Measurements from ENCODE around the gene SLC27A1.

The SLC27A1 gene

GRCh38 chr19:17451820-17452219, 18.5 kb upstream of the SLC27A1 start:
- no CpG with 5 or more reads among the region's 4 CpGs for whole genome bisulfite sequencing, 2 donors (ENCODE audit: extremely low coverage in 2 of 2, insufficient read length in 2 of 2, insufficient replicate concordance in 1 of 2)
- H2AK5ac ChIP-seq (ENCODE audit: low read depth, low read length), result no peak overlapping the region

GRCh38 chr19:17454576-17455071, 15.7 kb upstream of the SLC27A1 start:
- H2AFZ ChIP-seq (ENCODE audit: low read length), result peak overlapping the region; percentile 48
- H3K79me1 ChIP-seq (ENCODE audit: low read depth, low read length), result no peaks in the 10 kb centered on the region
- peak overlapping the region; percentile 78 for H3K18ac ChIP-seq (ENCODE audit: low read length)
- H3K27ac ChIP-seq (replicated peaks; ENCODE audit: low read length), result no peak overlapping the region
- H3K9me3 ChIP-seq (replicated peaks in 1 of 2; ENCODE audit: control insufficient read depth in 2 of 2, insufficient read depth in 1 of 2, low read depth in 1 of 2, low read length in 2 of 2), result no peaks in the 10 kb centered on the region
- H4K8ac ChIP-seq (ENCODE audit: low read depth, low read length), result no peak overlapping the region
- no peak overlapping the region for H3K14ac ChIP-seq (ENCODE audit: low read length)
- WGBS, 2 donors (ENCODE audit: extremely low coverage in 2 of 2, insufficient read length in 2 of 2, insufficient replicate concordance in 1 of 2), result no CpG with 5 or more reads among the region's 13 CpGs
- no peak overlapping the region for H2AK5ac ChIP-seq (ENCODE audit: low read depth, low read length)
- peak overlapping the region; percentile 67 for H2BK15ac ChIP-seq (ENCODE audit: low read length)
- peaks cover 5 to 7% of the 10 kb centered on the region in 2 donors for H3K4me1 ChIP-seq (ENCODE audit: control insufficient read depth in 2 of 2, insufficient read depth in 1 of 2, low read depth in 1 of 2, low read length in 2 of 2)
- no peak overlapping the region for H3K23ac ChIP-seq (ENCODE audit: low read depth, low read length, poor library complexity)
- H3K27me3 ChIP-seq (ENCODE audit: control insufficient read depth in 3 of 3, insufficient read depth in 3 of 3, low read depth in 1 of 3, low read length in 3 of 3), result peaks cover 7 to 40% (median 26%) of the 10 kb centered on the region in 3 experiments
- H3K4me2 ChIP-seq (ENCODE audit: insufficient read depth, low read length, poor library complexity, severe bottlenecking), result peak overlapping the region; percentile 49
- H2BK5ac ChIP-seq (ENCODE audit: low read length), result no peak overlapping the region
- H3K36me3 ChIP-seq (replicated peaks in 1 of 2; ENCODE audit: control insufficient read depth in 2 of 2, insufficient read depth in 2 of 2, low read length in 2 of 2), result no peaks in the 10 kb centered on the region
- H2BK120ac ChIP-seq (ENCODE audit: low read depth, low read length), result no peak overlapping the region
- H4K91ac ChIP-seq (ENCODE audit: low read depth, low read length, poor library complexity), result no peak overlapping the region
- no peak for DNase-seq (ENCODE audit: low spot score)
- no peak overlapping the region for H3K4me3 ChIP-seq (ENCODE audit: low read length in 2 of 2)
- H3K9ac ChIP-seq (ENCODE audit: low read depth, low read length, poor library complexity), result no peak overlapping the region
- H2BK12ac ChIP-seq (ENCODE audit: low read length), result no peak overlapping the region
- H3K4ac ChIP-seq (ENCODE audit: low read length), result no peak overlapping the region

More at GRCh38 chr19:17451820-17452219, 18.5 kb upstream of the SLC27A1 start:
- no peak overlapping the region for H2BK5ac ChIP-seq (ENCODE audit: low read length)
- H3K14ac ChIP-seq (ENCODE audit: low read length), result no peak overlapping the region
- H3K9ac ChIP-seq (ENCODE audit: low read depth, low read length, poor library complexity), result no peak overlapping the region
- H3K27me3 ChIP-seq (ENCODE audit: control insufficient read depth in 3 of 3, insufficient read depth in 3 of 3, low read depth in 1 of 3, low read length in 3 of 3), result peaks cover 7 to 33% (median 23%) of the 10 kb centered on the region in 3 experiments
- H3K79me1 ChIP-seq (ENCODE audit: low read depth, low read length), result no peaks in the 10 kb centered on the region
- H2BK15ac ChIP-seq (ENCODE audit: low read length), result no peak overlapping the region
- no peak overlapping the region for H2BK12ac ChIP-seq (ENCODE audit: low read length)
- no peak overlapping the region for H3K27ac ChIP-seq (replicated peaks; ENCODE audit: low read length)
- H3K4me2 ChIP-seq (ENCODE audit: insufficient read depth, low read length, poor library complexity, severe bottlenecking), result no peak overlapping the region
- no peak overlapping the region for H3K4me3 ChIP-seq (ENCODE audit: low read length in 2 of 2)
- peaks cover 5 to 10% of the 10 kb centered on the region in 2 donors for H3K4me1 ChIP-seq (ENCODE audit: control insufficient read depth in 2 of 2, insufficient read depth in 1 of 2, low read depth in 1 of 2, low read length in 2 of 2)
- no peaks in the 10 kb centered on the region for H3K9me3 ChIP-seq (replicated peaks in 1 of 2; ENCODE audit: control insufficient read depth in 2 of 2, insufficient read depth in 1 of 2, low read depth in 1 of 2, low read length in 2 of 2)
- H3K18ac ChIP-seq (ENCODE audit: low read length), result no peak overlapping the region
- H4K91ac ChIP-seq (ENCODE audit: low read depth, low read length, poor library complexity), result no peak overlapping the region
- DNase-seq (ENCODE audit: low spot score), result no peak
- no peak overlapping the region for H2BK120ac ChIP-seq (ENCODE audit: low read depth, low read length)
- H2AFZ ChIP-seq (ENCODE audit: low read length), result no peak overlapping the region
- no peak overlapping the region for H3K23ac ChIP-seq (ENCODE audit: low read depth, low read length, poor library complexity)
- no peak overlapping the region for H3K4ac ChIP-seq (ENCODE audit: low read length)
- no peak overlapping the region for H4K8ac ChIP-seq (ENCODE audit: low read depth, low read length)
- no peaks in the 10 kb centered on the region for H3K36me3 ChIP-seq (replicated peaks in 1 of 2; ENCODE audit: control insufficient read depth in 2 of 2, insufficient read depth in 2 of 2, low read length in 2 of 2)

GRCh38 chr19:17455308-17456123, 14.8 kb upstream of the SLC27A1 start:
- no peak overlapping the region for H4K91ac ChIP-seq (ENCODE audit: low read depth, low read length, poor library complexity)
- H3K23ac ChIP-seq (ENCODE audit: low read depth, low read length, poor library complexity), result peak overlapping the region; percentile 91
- H3K27me3 ChIP-seq (ENCODE audit: control insufficient read depth in 3 of 3, insufficient read depth in 3 of 3, low read depth in 1 of 3, low read length in 3 of 3), result peaks cover 7 to 47% (median 26%) of the 10 kb centered on the region in 3 experiments
- peak overlapping the region; percentile 81 for H3K18ac ChIP-seq (ENCODE audit: low read length)
- no peak overlapping the region for H4K8ac ChIP-seq (ENCODE audit: low read depth, low read length)
- H3K4me3 ChIP-seq (ENCODE audit: low read length in 2 of 2), result no peak overlapping the region
- H3K4me1 ChIP-seq (ENCODE audit: control insufficient read depth in 2 of 2, insufficient read depth in 1 of 2, low read depth in 1 of 2, low read length in 2 of 2), result peaks cover 5 to 7% of the 10 kb centered on the region in 2 donors
- peak overlapping the region; percentile 78 for H3K4ac ChIP-seq (ENCODE audit: low read length)
- peak overlapping the region; percentile 89 for H2AK5ac ChIP-seq (ENCODE audit: low read depth, low read length)
- peak overlapping the region; percentile 38 for H3K4me2 ChIP-seq (ENCODE audit: insufficient read depth, low read length, poor library complexity, severe bottlenecking)
- no peak overlapping the region for H2BK120ac ChIP-seq (ENCODE audit: low read depth, low read length)
- no peak overlapping the region for H3K14ac ChIP-seq (ENCODE audit: low read length)
- H3K27ac ChIP-seq (replicated peaks; ENCODE audit: low read length), result no peak overlapping the region
- no peak overlapping the region for H3K9ac ChIP-seq (ENCODE audit: low read depth, low read length, poor library complexity)
- H2AFZ ChIP-seq (ENCODE audit: low read length), result peak overlapping the region; percentile 40
- WGBS, 2 donors (ENCODE audit: extremely low coverage in 2 of 2, insufficient read length in 2 of 2, insufficient replicate concordance in 1 of 2), result no CpG with 5 or more reads among the region's 58 CpGs
- no peaks in the 10 kb centered on the region for H3K36me3 ChIP-seq (replicated peaks in 1 of 2; ENCODE audit: control insufficient read depth in 2 of 2, insufficient read depth in 2 of 2, low read length in 2 of 2)
- peak overlapping the region; percentile 72 for H2BK15ac ChIP-seq (ENCODE audit: low read length)
- DNase-seq (ENCODE audit: low spot score), result no peak
- H3K79me1 ChIP-seq (ENCODE audit: low read depth, low read length), result no peaks in the 10 kb centered on the region
- no peak overlapping the region for H2BK12ac ChIP-seq (ENCODE audit: low read length)
- H3K9me3 ChIP-seq (replicated peaks in 1 of 2; ENCODE audit: control insufficient read depth in 2 of 2, insufficient read depth in 1 of 2, low read depth in 1 of 2, low read length in 2 of 2), result no peaks in the 10 kb centered on the region
- H2BK5ac ChIP-seq (ENCODE audit: low read length), result no peak overlapping the region

- Histone ChIP-seq H2BK15ac (ENCODE audit: low read length) (peak overlapping the region; percentile 72), H2AFZ (ENCODE audit: low read length) (peak overlapping the region; percentile 40), H3K9ac (ENCODE audit: low read depth, low read length, poor library complexity) (no peak overlapping the region), H3K79me1 (ENCODE audit: low read depth, low read length) (no peaks in the 10 kb centered on the region), H3K36me3 (replicated peaks in 1 of 2; ENCODE audit: control insufficient read depth in 2 of 2, insufficient read depth in 2 of 2, low read length in 2 of 2) (no peaks in the 10 kb centered on the region), H3K23ac (ENCODE audit: low read depth, low read length, poor library complexity) (peak overlapping the region; percentile 91), H3K18ac (ENCODE audit: low read length) (peak overlapping the region; percentile 81), H3K27ac (replicated peaks; ENCODE audit: low read length) (no peak overlapping the region), H4K91ac (ENCODE audit: low read depth, low read length, poor library complexity) (no peak overlapping the region), H3K4me1 (ENCODE audit: control insufficient read depth in 2 of 2, insufficient read depth in 1 of 2, low read depth in 1 of 2, low read length in 2 of 2) (peaks cover 5 to 7% of the 10 kb centered on the region in 2 donors), H4K8ac (ENCODE audit: low read depth, low read length) (no peak overlapping the region), H3K4ac (ENCODE audit: low read length) (no peak overlapping the region), H3K27me3 (ENCODE audit: control insufficient read depth in 3 of 3, insufficient read depth in 3 of 3, low read depth in 1 of 3, low read length in 3 of 3) (peaks cover 7 to 50% (median 26%) of the 10 kb centered on the region in 3 experiments), H2BK5ac (ENCODE audit: low read length) (no peak overlapping the region), H2BK120ac (ENCODE audit: low read depth, low read length) (no peak overlapping the region), H3K4me2 (ENCODE audit: insufficient read depth, low read length, poor library complexity, severe bottlenecking) (no peak overlapping the region), H2BK12ac (ENCODE audit: low read length) (no peak overlapping the region), H3K14ac (ENCODE audit: low read length) (no peak overlapping the region), H3K4me3 (ENCODE audit: low read length in 2 of 2) (no peak overlapping the region), H3K9me3 (replicated peaks in 1 of 2; ENCODE audit: control insufficient read depth in 2 of 2, insufficient read depth in 1 of 2, low read depth in 1 of 2, low read length in 2 of 2) (no peaks in the 10 kb centered on the region), H2AK5ac (ENCODE audit: low read depth, low read length) (peak overlapping the region; percentile 89)
- no peak for DNase-seq (ENCODE audit: low spot score)
- WGBS, 2 donors (ENCODE audit: extremely low coverage in 2 of 2, insufficient read length in 2 of 2, insufficient replicate concordance in 1 of 2), result no CpG with 5 or more reads among the region's 11 CpGs
Observed at GRCh38 chr19:17456127-17456526, 14.2 kb upstream of the SLC27A1 start.

All from neuronal stem cell (in vitro differentiated cells).